GM12873 (cell line): ENCODE data around the gene SLC27A3.

Experiments used
- CTCF ChIP-seq: IDR thresholded peaks from 2 replicates; pipeline ENCODE4 v1.5.1; 2012; ENCODE audit warnings: low read depth, mild to moderate bottlenecking, moderate library complexity, low read length, control low read depth; ENCODE audit not compliant: insufficient read depth; ENCODE audit errors: missing control alignments

The SLC27A3 gene

GRCh38 chr1:153774780-153775457, at the start of gene SLC27A3:
TSS of gene SLC27A3 (plus strand) at chr1:153775407. CDS start at chr1:153775498, 91 bp downstream.
- TF ChIP-seq CTCF, result no peak

- TF ChIP-seq CTCF, result no peak
Observed at GRCh38 chr1:153727463-153728304, 47.5 kb upstream of the SLC27A3 start, which contains the start of gene INTS3. TSS of gene INTS3 (plus strand) at chr1:153728050. CDS start at chr1:153728635, 585 bp downstream.

- TF ChIP-seq CTCF, result no peak
Observed at GRCh38 chr1:153728305-153729066, 46.7 kb upstream of the SLC27A3 start.

- no peak for TF ChIP-seq CTCF
Observed at GRCh38 chr1:153730468-153730988, 44.7 kb upstream of the SLC27A3 start.

GRCh38 chr1:153733970-153734369, 41.2 kb upstream of the SLC27A3 start:
- no peak for TF ChIP-seq CTCF

GRCh38 chr1:153734396-153735089, 40.7 kb upstream of the SLC27A3 start:
- no peak for TF ChIP-seq CTCF
